Uterus (tissue), 4 donors: Measurements from ENCODE around the gene FBXW7. TPM values are rescaled to one million over a fixed set of nuclear protein-coding genes. Genes with fewer than 3 reads are reported as not detected.

Source experiments
- DNase-seq, 2 donors: peaks; one replicate each; pipeline ENCODE4 v3.0.0-alpha.2; 2019 to 2020
- H3K27ac ChIP-seq, 2 donors: fragments of 200-600 bp; sonication (generic); 1 replicate in 1 of 2; 2 replicates in 1 of 2; pipeline ENCODE4 v1.5.1; 2016 to 2018
- H3K27me3 ChIP-seq, 2 donors: fragments of 200-600 bp; sonication (generic); one replicate each; pipeline ENCODE4 v1.5.1; 2018 to 2019; ENCODE audit warnings: control low read depth in 1 of 2
- H3K36me3 ChIP-seq, 2 donors: fragments of 200-600 bp; sonication (generic); one replicate each; pipeline ENCODE4 v1.5.1; 2019; ENCODE audit warnings: control low read depth in 1 of 2
- H3K4me1 ChIP-seq, 2 donors: fragments of 200-600 bp; sonication (generic); one replicate each; pipeline ENCODE4 v1.5.1; 2018 to 2019; ENCODE audit warnings: control low read depth in 1 of 2
- H3K4me3 ChIP-seq, 2 donors: fragments of 200-600 bp; sonication (generic); 1 replicate in 1 of 2; 2 replicates in 1 of 2; pipeline ENCODE4 v1.5.1; 2018 to 2019; ENCODE audit warnings: mild to moderate bottlenecking in 1 of 2
- H3K9me3 ChIP-seq, 2 donors: fragments of 200-600 bp; sonication (generic); one replicate each; pipeline ENCODE4 v1.5.1; 2019; ENCODE audit warnings: control low read depth in 1 of 2
- POLR2A ChIP-seq, 2 donors: fragments of 450-650 bp; IDR thresholded peaks; one replicate each; pipeline ENCODE4 v1.6.1; 2016; ENCODE audit warnings: antibody characterized with exemption in 2 of 2, mild to moderate bottlenecking in 1 of 2, moderate library complexity in 1 of 2
- intact Hi-C: fragments of 100-400 bp; cut with DNase I; formaldehyde crosslinking; loops from one replicate; pipeline ENCODE4 v1.15.1; 2023; ENCODE audit warnings: low total_unique reads
- total RNA-seq, 4 donors: library from RNA; depleted of rRNA in 3 of 4; stranded (reverse); fragments of >200 nt in 3 of 4; gene quantifications; one replicate each; pipeline versions ENCODE4 v1.1.0 to v1.2.4, GENCODE V29; 2014 to 2023
- TF ChIP-seq, protein P1 (sequence below), 4 experiments: fragments of 200-600 bp in 2 of 4; fragments of 450-650 bp in 2 of 4; sonication (generic) in 2 of 4; IDR thresholded peaks; one replicate each; pipeline ENCODE4 v1.5.1; 2016 to 2019; ENCODE audit warnings: antibody characterized with exemption in 4 of 4, mild to moderate bottlenecking in 2 of 4, moderate library complexity in 1 of 4
- donor health status: DM: yes; HTN: yes; CAD: no.

The FBXW7 gene
- total RNA-seq, 4 donors from 2014 or later, result 50.6 to 152 (median 90.8) TPM

DNA sequence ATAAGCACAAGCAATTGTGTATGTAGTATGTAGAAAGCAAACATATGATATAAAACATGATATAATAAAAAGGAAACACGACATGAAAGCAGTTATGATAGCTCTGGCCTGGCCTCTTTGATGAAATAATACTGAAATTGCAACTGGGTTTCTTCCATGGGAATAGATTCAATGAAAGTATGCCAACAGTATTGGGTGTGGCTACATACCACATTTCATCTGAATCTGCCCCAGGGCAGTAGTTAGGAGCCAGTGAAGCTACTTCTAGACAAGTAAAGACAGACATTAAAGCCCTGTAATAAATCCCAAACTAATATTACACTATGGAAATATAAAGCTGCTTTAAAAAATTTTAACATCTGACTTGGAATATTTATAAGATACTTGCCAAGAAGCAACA is 207.3 kb downstream of the FBXW7 start:
- Histone ChIP-seq H3K4me1 (no peaks in the 10 kb centered on the region), H3K27me3 (no peaks in the 10 kb centered on the region), H3K4me3 (no peak overlapping the region), H3K27ac (no peak overlapping the region), H3K9me3 (no peaks in the 10 kb centered on the region), H3K36me3 (no peaks in the 10 kb centered on the region)
- intact Hi-C loops, result no loop called here
- no peak for DNase-seq
- TF ChIP-seq, protein P1, sequence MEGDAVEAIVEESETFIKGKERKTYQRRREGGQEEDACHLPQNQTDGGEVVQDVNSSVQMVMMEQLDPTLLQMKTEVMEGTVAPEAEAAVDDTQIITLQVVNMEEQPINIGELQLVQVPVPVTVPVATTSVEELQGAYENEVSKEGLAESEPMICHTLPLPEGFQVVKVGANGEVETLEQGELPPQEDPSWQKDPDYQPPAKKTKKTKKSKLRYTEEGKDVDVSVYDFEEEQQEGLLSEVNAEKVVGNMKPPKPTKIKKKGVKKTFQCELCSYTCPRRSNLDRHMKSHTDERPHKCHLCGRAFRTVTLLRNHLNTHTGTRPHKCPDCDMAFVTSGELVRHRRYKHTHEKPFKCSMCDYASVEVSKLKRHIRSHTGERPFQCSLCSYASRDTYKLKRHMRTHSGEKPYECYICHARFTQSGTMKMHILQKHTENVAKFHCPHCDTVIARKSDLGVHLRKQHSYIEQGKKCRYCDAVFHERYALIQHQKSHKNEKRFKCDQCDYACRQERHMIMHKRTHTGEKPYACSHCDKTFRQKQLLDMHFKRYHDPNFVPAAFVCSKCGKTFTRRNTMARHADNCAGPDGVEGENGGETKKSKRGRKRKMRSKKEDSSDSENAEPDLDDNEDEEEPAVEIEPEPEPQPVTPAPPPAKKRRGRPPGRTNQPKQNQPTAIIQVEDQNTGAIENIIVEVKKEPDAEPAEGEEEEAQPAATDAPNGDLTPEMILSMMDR (IDR thresholded peaks at IDR 0.05), result no peak
- no peak for TF ChIP-seq POLR2A (IDR thresholded peaks at IDR 0.05)

- no peaks in the 10 kb centered on the region for H3K36me3 ChIP-seq
- TF ChIP-seq, protein P1 (IDR thresholded peaks at IDR 0.05), result no peak
- TF ChIP-seq POLR2A (IDR thresholded peaks at IDR 0.05), result no peak
- no peaks in the 10 kb centered on the region for H3K4me1 ChIP-seq
- H3K27ac ChIP-seq, result no peak overlapping the region
- H3K4me3 ChIP-seq, result no peak overlapping the region
- H3K9me3 ChIP-seq, result no peaks in the 10 kb centered on the region
- intact Hi-C loops, result no loop called here
- H3K27me3 ChIP-seq, result no peaks in the 10 kb centered on the region
- DNase-seq, result no peak
Observed at GRCh38 chr4:152327606-152328453, 208.1 kb downstream of the FBXW7 start.

DNA sequence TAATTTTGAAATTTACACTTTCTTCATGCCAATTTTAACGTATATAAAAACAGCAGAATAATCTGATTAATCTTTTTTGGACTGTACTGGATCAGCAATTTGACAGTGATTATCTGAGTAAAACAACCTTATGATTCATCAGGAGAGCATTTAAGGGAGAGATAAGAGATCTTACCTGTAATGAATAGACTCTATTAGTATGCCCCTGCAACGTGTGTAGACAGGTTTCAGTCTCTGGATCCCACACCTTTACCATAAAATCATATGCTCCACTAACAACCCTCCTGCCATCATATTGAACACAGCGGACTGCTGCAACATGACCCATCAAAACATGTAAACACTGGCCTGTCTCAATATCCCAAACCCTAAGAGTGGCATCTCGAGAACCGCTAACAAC is 210.1 kb downstream of the FBXW7 start:
- DNase-seq, result no peak
- no peaks in the 10 kb centered on the region for H3K27me3 ChIP-seq
- no peaks in the 10 kb centered on the region for H3K4me1 ChIP-seq
- H3K36me3 ChIP-seq, result no peaks in the 10 kb centered on the region
- TF ChIP-seq, protein P1 (IDR thresholded peaks at IDR 0.05), result no peak
- TF ChIP-seq POLR2A (IDR thresholded peaks at IDR 0.05), result no peak
- no peak overlapping the region for H3K4me3 ChIP-seq
- intact Hi-C loops, result no loop called here
- H3K27ac ChIP-seq, result no peak overlapping the region
- H3K9me3 ChIP-seq, result no peaks in the 10 kb centered on the region

- DNase-seq, result no peak
- intact Hi-C loops, result no loop called here
- Histone ChIP-seq H3K27ac (no peak overlapping the region), H3K36me3 (no peaks in the 10 kb centered on the region), H3K27me3 (no peaks in the 10 kb centered on the region), H3K9me3 (no peaks in the 10 kb centered on the region), H3K4me3 (no peak overlapping the region), H3K4me1 (no peaks in the 10 kb centered on the region)
- TF ChIP-seq, protein P1 (IDR thresholded peaks at IDR 0.05), result no peak
- TF ChIP-seq POLR2A (IDR thresholded peaks at IDR 0.05), result no peak
Observed at GRCh38 chr4:152323221-152323620, 212.7 kb downstream of the FBXW7 start.

DNA sequence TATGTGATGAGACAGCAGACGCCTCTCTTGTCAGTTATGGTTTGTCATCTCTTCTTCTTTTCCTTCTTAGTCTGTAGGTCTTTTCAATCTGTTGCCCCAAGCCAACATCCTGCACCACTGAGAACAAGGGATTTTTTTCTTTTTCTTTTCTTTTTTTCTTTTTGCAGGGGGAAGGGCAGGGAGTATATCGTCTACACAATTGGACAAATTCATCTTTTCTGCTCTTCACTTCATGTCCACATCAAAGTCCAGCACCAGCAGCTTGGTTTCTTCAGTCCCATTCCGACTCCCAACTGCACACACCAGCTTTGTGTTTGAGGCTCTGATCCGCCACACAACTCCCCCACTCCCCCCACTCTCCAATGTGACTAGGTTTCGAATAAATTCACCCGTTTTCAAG is 213.2 kb downstream of the FBXW7 start:
- no peak overlapping the region for H3K4me3 ChIP-seq
- TF ChIP-seq, protein P1 (IDR thresholded peaks at IDR 0.05), result no peak
- no peak for TF ChIP-seq POLR2A (IDR thresholded peaks at IDR 0.05)
- H3K4me1 ChIP-seq, result no peaks in the 10 kb centered on the region
- no peaks in the 10 kb centered on the region for H3K27me3 ChIP-seq
- intact Hi-C loops, result no loop called here
- no peaks in the 10 kb centered on the region for H3K36me3 ChIP-seq
- no peak overlapping the region for H3K27ac ChIP-seq
- no peaks in the 10 kb centered on the region for H3K9me3 ChIP-seq
- DNase-seq, result no peak
